GM13976 (cell line): Measurements from ENCODE around the gene KCNE4.

Experiments used
- DNase-seq: peaks from one replicate; pipeline ENCODE4 v3.0.0; 2012; ENCODE audit warnings: low spot score
- in situ Hi-C: fragments of 300-500 bp; cut with MboI; formaldehyde crosslinking; loops from one replicate; pipeline ENCODE4 v1.12.0; 2022; ENCODE audit warnings: low sequenced_read_pairs, mixed read lengths, inconsistent platforms; ENCODE audit not compliant: unreplicated experiment
- TF ChIP-seq, protein P1 (sequence below): IDR thresholded peaks from 2 replicates; pipeline ENCODE4 v1.5.1; 2012; ENCODE audit warnings: borderline replicate concordance, mild to moderate bottlenecking; ENCODE audit not compliant: insufficient read depth; ENCODE audit errors: extremely low read depth, missing control alignments, control extremely low read depth

The KCNE4 gene

DNA sequence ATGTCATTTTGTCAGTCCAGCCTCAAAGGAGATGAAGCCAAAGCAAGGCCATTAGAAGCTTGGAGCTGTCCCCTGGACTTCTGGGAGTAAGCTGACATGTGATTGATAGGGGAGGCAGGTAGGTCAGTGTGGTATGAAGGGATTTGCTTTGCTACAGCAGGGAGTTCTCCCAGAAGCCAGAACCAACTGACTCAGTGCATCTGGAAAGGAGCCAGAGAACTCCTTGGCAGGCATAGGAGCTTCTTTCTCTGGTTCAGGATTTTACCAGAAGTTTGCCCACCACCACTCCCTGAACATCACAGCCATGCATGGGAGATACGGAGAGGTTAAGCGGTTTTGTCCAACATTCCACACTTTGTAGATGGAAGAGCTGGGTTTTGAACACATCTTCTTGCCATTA is 24.5 kb upstream of the KCNE4 start:
- in situ Hi-C loops, result no loop called here
- TF ChIP-seq, protein P1, sequence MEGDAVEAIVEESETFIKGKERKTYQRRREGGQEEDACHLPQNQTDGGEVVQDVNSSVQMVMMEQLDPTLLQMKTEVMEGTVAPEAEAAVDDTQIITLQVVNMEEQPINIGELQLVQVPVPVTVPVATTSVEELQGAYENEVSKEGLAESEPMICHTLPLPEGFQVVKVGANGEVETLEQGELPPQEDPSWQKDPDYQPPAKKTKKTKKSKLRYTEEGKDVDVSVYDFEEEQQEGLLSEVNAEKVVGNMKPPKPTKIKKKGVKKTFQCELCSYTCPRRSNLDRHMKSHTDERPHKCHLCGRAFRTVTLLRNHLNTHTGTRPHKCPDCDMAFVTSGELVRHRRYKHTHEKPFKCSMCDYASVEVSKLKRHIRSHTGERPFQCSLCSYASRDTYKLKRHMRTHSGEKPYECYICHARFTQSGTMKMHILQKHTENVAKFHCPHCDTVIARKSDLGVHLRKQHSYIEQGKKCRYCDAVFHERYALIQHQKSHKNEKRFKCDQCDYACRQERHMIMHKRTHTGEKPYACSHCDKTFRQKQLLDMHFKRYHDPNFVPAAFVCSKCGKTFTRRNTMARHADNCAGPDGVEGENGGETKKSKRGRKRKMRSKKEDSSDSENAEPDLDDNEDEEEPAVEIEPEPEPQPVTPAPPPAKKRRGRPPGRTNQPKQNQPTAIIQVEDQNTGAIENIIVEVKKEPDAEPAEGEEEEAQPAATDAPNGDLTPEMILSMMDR, result no peak
- DNase-seq, result no peak

DNA sequence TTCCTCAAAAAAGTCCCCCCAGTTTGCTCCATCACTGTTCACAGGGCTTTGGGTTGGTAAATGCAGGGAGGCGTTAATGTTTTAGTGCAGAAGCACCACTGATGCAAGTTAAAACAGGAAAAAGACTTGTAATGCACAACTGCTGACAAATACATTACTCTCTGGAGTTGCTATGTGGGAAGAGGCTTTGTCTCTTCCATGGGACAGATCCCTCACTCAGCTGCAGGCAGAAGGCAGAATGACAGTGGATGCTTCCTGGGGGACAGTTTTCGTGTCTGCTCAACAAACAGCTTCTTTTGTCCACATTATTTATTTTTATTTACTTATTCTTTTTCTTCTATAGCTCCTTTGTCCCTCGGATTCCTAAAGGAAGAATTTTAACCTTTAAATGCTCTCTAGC is 22.7 kb upstream of the KCNE4 start:
- in situ Hi-C loops, result no loop called here

DNA sequence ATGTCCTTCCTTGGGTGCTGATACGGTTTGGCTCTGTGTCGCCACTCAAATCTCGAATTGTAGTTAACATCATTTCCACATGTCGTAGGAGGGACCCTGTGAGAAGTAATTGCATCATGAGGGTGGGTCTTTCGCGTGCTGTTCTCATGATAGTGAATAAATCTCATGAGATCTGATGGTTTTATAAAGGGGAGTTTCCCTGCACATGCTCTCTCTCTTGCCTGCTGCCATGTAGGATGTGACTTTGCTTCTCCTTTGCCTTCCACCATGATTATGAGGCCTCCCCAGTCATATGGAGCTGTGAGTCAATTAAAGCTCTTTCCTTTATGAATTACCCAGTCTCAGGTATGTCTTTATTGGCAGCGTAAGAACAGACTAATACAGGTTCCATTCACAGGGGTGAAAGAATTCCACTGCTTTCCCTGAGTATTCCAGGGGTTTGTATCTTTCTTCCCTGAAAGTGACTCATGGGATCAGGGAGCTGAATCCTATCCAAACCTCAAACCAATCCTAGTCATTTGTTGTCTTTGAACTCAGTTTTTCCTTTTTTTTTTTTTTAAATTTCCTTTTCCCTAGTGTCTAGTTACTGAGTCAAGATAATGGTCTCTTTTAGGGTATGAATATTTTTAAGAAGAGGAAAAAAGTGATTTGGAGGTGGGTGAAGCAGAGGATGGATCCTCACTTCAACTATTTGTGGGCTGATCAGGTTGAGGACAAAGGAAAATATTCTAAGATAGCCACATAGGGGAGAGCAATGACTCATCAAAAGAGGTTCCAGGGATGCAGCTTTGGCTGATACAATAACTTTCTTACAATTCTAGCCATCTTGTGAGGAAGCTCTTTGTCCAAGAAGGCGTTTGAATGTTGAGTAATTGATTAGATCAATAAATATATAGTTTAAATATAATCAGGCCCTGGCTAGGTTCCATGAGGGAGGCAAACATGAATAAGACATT is 19.5 kb upstream of the KCNE4 start:
- TF ChIP-seq, protein P1, result no peak
- DNase-seq, result no peak
- in situ Hi-C loops, result no loop called here

More for the DNA sequence above, 22.7 kb upstream of the KCNE4 start:
- DNase-seq, result no peak
- TF ChIP-seq, protein P1, result no peak

DNA sequence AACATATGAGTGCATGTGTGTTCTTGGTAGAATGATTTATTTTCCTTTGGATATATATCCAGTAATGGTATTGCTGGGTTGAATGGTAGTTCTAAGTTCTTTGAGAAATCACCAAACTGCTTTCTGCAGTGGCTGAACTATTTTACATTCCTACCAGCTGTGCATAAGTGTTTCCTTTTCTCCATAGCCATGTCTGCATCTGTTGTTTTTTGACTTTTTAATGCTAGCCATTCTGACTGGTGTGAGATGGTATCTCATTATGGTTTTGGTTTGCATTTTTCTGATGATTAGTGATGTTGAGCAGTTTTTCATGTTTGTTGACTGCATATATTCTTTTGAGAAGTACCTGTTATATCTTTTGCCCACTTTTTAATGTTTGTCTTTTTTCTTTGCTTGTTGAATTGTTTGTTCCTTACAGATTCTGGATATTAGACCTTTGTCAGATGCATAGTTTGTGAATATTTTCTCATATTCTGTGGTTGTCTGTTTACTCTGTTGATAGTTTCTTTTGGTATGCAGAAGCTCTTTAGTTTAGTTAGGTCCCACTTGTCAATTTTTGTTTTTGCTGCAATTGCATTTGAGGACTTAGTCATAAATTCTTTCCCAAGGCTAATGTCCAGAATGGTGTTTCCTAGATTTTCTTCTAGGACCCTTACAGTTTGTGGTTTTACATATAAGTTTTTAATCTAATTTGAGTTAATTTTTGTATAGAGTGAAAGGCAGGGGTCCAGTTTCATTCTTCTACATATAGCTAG is 17.6 kb upstream of the KCNE4 start:
- TF ChIP-seq, protein P1, result no peak
- in situ Hi-C loops, result no loop called here
- DNase-seq, result no peak

DNA sequence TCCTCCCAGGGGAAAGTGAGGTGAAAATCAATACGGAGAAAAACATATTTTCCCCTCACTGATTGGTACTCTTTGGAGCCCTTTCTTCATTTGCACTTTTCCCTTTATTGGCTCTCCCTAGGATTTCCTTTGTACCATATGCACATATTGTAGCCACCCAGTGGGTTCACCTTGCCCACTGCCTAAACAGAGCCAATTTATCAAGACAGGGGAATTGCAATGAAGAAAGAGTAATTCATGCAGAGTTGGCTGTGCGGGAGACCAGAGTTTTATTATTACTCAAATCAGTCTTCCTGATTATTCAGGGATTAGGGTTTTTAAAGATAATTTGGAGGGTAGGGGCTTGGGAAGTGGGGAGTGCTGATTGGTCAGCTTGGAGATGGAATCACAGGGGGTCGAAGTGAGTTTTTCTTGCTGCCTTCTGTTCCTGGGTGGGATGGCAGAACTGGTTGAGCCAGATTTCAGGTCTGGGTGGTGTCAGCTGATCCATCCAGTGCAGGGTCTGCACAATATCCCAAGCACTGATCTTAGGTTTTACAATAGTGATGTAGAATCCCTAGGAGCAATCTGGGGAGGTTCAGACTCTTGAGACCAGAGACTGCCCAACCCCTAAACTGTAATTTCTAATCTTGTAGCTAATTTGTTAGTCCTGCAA is 15.1 kb upstream of the KCNE4 start:
- TF ChIP-seq, protein P1, result no peak
- in situ Hi-C loops, result no loop called here
- DNase-seq, result no peak

DNA sequence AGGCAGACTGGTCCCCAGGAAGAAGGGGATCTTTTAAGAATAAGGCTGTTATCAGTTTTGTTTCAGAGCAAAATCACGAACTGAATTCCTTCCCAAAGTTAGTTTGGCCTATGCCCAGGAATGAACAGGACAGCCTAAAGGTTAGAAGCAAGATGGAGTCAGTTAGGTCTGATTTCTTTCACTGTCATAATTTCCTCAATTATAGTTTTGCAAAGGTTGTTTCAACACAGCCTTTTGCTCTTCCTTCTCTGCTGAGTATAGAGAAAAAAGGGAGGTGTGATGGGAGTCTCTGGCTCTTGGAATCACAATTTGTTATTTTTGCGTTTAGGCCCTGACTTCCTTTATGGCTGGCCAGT is 14.6 kb upstream of the KCNE4 start:
- no peak for DNase-seq
- TF ChIP-seq, protein P1, result no peak
- in situ Hi-C loops, result no loop called here
